GM18502 (cell line): ENCODE results near the gene SLC16A5.
A peak's percentile ranks its signal among the peaks of the same experiment; 100 is the strongest.
"Not testable (repeated sequence)": the region's sequence is repeated elsewhere in the genome, so short reads cannot be mapped to it uniquely, and the experiment has no call there.

Source experiments
- ATAC-seq: cut with Tn5 transposase; IDR thresholded peaks from one replicate; pipeline ENCODE4 v1.9.1; 2021; ENCODE audit warnings: mild to moderate bottlenecking; ENCODE audit not compliant: unreplicated experiment, poor library complexity

SLC16A5 gene

GRCh38 chr17:75130632-75131277, 43.0 kb downstream of the SLC16A5 start:
- peak; percentile 16 for ATAC-seq

- ATAC-seq: peak; percentile 86
Measured at GRCh38 chr17:75131278-75132017, 43.7 kb downstream of the SLC16A5 start, which contains the start of gene NT5C. Gene NT5C (minus strand): TSS chr17:75131742. CDS start chr17:75131707, 35 bp downstream.

- not testable (repeated sequence) for ATAC-seq
Measured at GRCh38 chr17:75132018-75133000, 44.6 kb downstream of the SLC16A5 start.

DNA sequence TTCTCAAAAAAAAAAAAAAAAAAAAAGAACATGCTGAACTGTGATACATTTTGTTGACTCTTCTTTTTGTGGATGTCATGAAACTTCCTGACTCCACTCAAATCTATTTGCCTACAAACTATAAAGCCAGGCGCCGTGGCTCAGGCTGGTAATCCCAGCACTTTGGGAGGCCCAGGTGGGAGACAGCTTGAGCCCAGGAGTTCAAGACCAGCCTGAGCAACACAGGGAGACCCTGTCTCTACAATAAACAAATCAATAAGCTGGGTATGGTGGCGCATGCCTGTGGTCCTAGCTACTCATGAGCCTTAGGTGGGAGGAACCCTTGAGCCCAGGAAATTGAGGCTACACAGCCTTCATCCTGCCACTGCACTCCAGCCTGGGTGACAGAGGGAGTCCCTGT, 45.2 kb downstream of the SLC16A5 start:
- ATAC-seq: no peak

GRCh38 chr17:75133607-75134347, 46.0 kb downstream of the SLC16A5 start:
- not testable (repeated sequence) for ATAC-seq

- no peak for ATAC-seq
Measured at GRCh38 chr17:75135452-75135851, 47.7 kb downstream of the SLC16A5 start.

DNA sequence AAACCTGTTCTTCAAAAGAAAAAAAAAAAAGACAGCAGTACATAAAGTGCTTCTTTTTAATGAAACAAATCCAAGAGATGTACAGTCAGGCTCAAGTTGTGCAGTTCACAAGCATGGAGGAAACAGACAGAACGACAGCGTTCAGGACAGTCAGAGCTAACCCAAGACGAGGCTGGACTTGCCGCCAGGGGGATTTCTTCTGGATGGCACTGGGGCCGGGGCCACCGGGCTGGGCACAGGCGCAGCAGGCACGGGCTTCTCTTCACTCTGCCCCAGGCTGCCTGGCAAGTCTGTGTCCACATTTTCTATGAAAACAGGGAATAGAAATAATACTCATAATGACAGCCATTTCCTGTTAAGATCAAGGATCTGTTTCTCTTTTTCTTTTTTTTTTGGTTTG, 48.2 kb downstream of the SLC16A5 start:
- ATAC-seq: no peak

DNA sequence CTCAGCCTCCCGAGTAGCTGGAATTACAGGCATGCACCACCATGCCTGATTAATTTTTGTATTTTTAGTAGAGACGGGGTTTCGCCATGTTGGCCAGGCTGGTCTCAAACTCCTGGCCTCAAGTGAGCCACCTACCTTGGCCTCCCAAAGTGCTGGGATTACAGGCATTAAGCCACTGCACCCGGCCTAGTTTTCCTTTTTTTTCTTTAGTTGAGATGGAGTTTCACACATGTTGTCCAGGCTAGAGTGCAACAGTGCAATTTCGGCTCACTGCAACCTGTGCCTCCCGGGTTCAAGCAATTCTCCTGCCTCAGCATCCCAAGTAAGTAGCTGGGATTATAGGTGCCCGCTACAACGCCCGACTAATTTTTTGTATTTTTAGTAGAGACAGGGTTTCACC, 50.0 kb downstream of the SLC16A5 start:
- not testable (repeated sequence) for ATAC-seq

GRCh38 chr17:75138519-75138918, 50.8 kb downstream of the SLC16A5 start:
- ATAC-seq: no peak

GRCh38 chr17:75142236-75142971, 54.6 kb downstream of the SLC16A5 start:
- no peak for ATAC-seq

GRCh38 chr17:75144816-75145512, 57.2 kb downstream of the SLC16A5 start:
- no peak for ATAC-seq

DNA sequence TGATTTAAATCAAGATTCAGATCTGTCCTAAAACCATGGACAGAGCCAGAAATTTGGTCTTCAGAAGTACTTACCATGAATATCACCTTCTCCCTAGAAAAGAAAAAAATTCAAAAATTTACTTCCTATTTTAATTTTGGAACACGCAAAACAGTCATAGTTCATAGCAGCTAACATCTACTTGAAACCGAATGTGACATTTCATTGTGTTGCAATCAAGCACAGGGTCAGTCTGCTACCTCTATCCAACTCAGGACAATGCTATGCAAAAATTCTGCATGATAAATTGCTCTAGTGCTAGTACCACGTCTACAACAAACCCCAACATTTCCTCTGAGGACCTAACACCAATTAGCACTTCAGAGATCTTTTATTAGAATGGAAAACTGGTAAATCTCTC, 58.8 kb downstream of the SLC16A5 start:
- no peak for ATAC-seq

- ATAC-seq: no peak
Measured at GRCh38 chr17:75147878-75148546, 60.3 kb downstream of the SLC16A5 start.

- no peak for ATAC-seq
Measured at GRCh38 chr17:75151930-75152329, 64.2 kb downstream of the SLC16A5 start.

GRCh38 chr17:75152523-75152921, 64.8 kb downstream of the SLC16A5 start:
- ATAC-seq: no peak

DNA sequence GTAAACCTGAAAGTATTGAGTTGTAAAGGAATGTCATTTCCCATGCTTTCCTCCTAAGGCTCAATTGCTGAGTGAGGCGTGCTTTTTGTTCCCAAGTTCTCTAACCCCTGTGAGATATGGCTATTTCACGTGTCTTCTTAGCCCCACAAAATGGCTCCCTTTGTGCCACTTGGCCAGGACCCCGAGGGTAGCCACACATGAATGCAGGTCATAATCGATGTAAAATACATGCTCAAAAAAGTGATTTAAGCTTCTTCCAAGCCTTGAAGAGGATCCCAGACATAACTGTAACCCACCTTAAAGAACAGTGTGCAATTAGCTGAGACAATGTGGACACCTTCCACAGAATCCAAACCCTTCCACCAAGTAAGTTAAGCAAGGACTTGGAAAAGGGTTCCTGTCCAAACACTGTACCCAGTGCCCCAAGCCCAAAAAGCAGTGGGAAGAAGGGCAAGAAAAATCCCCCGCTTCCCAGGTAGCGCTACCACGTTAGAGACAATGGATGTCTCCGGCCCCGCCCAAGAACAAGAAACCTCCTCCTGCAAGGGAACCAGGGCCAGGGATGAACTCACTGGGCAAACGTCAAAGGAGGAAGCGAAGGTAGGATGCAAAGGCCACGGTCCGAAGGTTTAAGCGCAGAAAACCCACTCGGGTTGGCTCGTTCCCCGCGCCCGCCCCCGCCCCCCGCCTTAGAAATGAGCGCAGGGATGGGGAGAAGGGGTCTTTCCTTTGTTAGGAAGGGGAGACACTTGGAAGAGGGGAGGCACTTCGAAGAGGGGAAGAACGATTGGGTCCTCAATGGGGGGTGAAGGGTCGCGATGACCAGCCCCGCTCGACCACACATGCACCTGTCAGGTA, 65.4 kb downstream of the SLC16A5 start:
- ATAC-seq: no peak

DNA sequence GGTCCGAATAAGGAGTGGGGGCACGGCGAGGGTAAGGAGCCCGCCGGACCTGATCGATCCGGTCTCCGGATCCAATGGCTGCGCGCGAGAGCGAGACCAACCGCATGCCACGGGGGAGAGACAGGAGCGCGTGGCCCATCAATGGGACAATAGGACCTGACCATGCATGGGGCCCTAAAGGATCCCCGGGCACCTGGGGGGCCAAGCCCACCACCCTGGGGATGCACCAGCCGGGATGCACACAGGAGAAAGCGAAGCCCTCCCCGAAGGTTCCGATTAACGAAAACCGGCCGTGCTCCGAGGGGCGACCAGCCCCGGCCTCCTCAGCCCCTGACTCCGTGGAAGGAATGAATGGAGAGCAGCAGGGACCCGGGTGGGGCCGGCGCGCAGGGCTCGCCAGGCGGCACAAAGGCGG, 66.0 kb downstream of the SLC16A5 start:
- ATAC-seq: peak; percentile 19
